ENCODE data around the gene SH2B3.

The SH2B3 gene

GRCh38 chr12:111437816-111438454 lies 32.2 kb downstream of the SH2B3 start:
- H3K4me1 ChIP-seq (ENCODE audit: control insufficient read depth in 2 of 2, insufficient read depth in 1 of 2, low read depth in 1 of 2, low read length in 2 of 2): peaks cover 0 to 7% of the 10 kb centered on the region in 2 donors
- H3K9ac ChIP-seq (ENCODE audit: low read depth, low read length, poor library complexity): no peak overlapping the region
- no peaks in the 10 kb centered on the region for H3K9me3 ChIP-seq (replicated peaks in 1 of 2; ENCODE audit: control insufficient read depth in 2 of 2, insufficient read depth in 1 of 2, low read depth in 1 of 2, low read length in 2 of 2)
- H2BK15ac ChIP-seq (ENCODE audit: low read length): no peak overlapping the region
- H2BK120ac ChIP-seq (ENCODE audit: low read depth, low read length): no peak overlapping the region
- H3K27ac ChIP-seq (replicated peaks; ENCODE audit: low read length): no peak overlapping the region
- H3K27me3 ChIP-seq (ENCODE audit: control insufficient read depth in 3 of 3, insufficient read depth in 3 of 3, low read depth in 1 of 3, low read length in 3 of 3): no peaks in the 10 kb centered on the region
- H3K36me3 ChIP-seq (replicated peaks in 1 of 2; ENCODE audit: control insufficient read depth in 2 of 2, insufficient read depth in 2 of 2, low read length in 2 of 2): peaks cover 6 to 16% of the 10 kb centered on the region in 2 donors
- peak overlapping the region; percentile 5 for H3K23ac ChIP-seq (ENCODE audit: low read depth, low read length, poor library complexity)
- no peak overlapping the region for H3K4me3 ChIP-seq (ENCODE audit: low read length in 2 of 2)
- WGBS, 2 donors (ENCODE audit: extremely low coverage in 2 of 2, insufficient read length in 2 of 2, insufficient replicate concordance in 1 of 2): no CpG with 5 or more reads among the region's 8 CpGs
- no peak overlapping the region for H2BK5ac ChIP-seq (ENCODE audit: low read length)
- no peak overlapping the region for H2AFZ ChIP-seq (ENCODE audit: low read length)
- H3K79me1 ChIP-seq (ENCODE audit: low read depth, low read length): peaks cover 7% of the 10 kb centered on the region
- no peak overlapping the region for H3K14ac ChIP-seq (ENCODE audit: low read length)
- H3K18ac ChIP-seq (ENCODE audit: low read length): peak overlapping the region; percentile 80
- no peak overlapping the region for H2BK12ac ChIP-seq (ENCODE audit: low read length)
- no peak for DNase-seq (ENCODE audit: low spot score)
- no peak overlapping the region for H3K4me2 ChIP-seq (ENCODE audit: insufficient read depth, low read length, poor library complexity, severe bottlenecking)
- H4K91ac ChIP-seq (ENCODE audit: low read depth, low read length, poor library complexity): no peak overlapping the region
- peak overlapping the region; percentile 19 for H4K8ac ChIP-seq (ENCODE audit: low read depth, low read length)
- peak overlapping the region; percentile 6 for H2AK5ac ChIP-seq (ENCODE audit: low read depth, low read length)
- no peak overlapping the region for H3K4ac ChIP-seq (ENCODE audit: low read length)

DNA sequence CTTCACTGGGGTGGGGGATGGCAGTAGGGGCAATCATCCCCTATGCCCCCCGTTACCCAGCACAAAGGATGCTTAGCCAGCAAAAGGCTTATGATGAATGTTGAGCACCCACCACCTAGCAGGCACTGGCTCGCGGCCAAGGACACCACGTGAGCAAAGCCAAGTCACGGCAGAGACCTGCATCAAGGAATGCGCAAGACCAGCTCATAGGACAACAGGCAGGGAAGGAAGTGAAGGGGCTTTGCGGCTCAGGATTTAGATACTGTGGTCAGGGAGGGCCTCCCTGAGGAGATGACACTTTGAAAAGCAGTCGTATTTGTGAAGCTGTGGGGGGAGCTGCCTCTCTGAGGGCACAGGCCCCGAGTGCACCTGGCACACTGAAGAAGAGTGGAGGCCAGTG lies 32.8 kb downstream of the SH2B3 start:
- H3K23ac ChIP-seq (ENCODE audit: low read depth, low read length, poor library complexity): peak overlapping the region; percentile 5
- H3K27me3 ChIP-seq (ENCODE audit: control insufficient read depth in 3 of 3, insufficient read depth in 3 of 3, low read depth in 1 of 3, low read length in 3 of 3): no peaks in the 10 kb centered on the region
- H3K27ac ChIP-seq (replicated peaks; ENCODE audit: low read length): no peak overlapping the region
- peak overlapping the region; percentile 80 for H3K18ac ChIP-seq (ENCODE audit: low read length)
- H3K14ac ChIP-seq (ENCODE audit: low read length): no peak overlapping the region
- WGBS, 2 donors (ENCODE audit: extremely low coverage in 2 of 2, insufficient read length in 2 of 2, insufficient replicate concordance in 1 of 2): no CpG with 5 or more reads among the region's 9 CpGs
- H2BK15ac ChIP-seq (ENCODE audit: low read length): no peak overlapping the region
- peak overlapping the region; percentile 6 for H2AK5ac ChIP-seq (ENCODE audit: low read depth, low read length)
- no peaks in the 10 kb centered on the region for H3K9me3 ChIP-seq (replicated peaks in 1 of 2; ENCODE audit: control insufficient read depth in 2 of 2, insufficient read depth in 1 of 2, low read depth in 1 of 2, low read length in 2 of 2)
- DNase-seq (ENCODE audit: low spot score): no peak
- no peak overlapping the region for H2BK12ac ChIP-seq (ENCODE audit: low read length)
- H2AFZ ChIP-seq (ENCODE audit: low read length): no peak overlapping the region
- H2BK5ac ChIP-seq (ENCODE audit: low read length): no peak overlapping the region
- H3K4ac ChIP-seq (ENCODE audit: low read length): no peak overlapping the region
- H4K91ac ChIP-seq (ENCODE audit: low read depth, low read length, poor library complexity): no peak overlapping the region
- peak overlapping the region; percentile 19 for H4K8ac ChIP-seq (ENCODE audit: low read depth, low read length)
- H3K4me3 ChIP-seq (ENCODE audit: low read length in 2 of 2): no peak overlapping the region
- H3K4me2 ChIP-seq (ENCODE audit: insufficient read depth, low read length, poor library complexity, severe bottlenecking): no peak overlapping the region
- H3K36me3 ChIP-seq (replicated peaks in 1 of 2; ENCODE audit: control insufficient read depth in 2 of 2, insufficient read depth in 2 of 2, low read length in 2 of 2): peaks cover 6 to 21% of the 10 kb centered on the region in 2 donors
- H3K9ac ChIP-seq (ENCODE audit: low read depth, low read length, poor library complexity): peak overlapping the region; percentile 65
- no peak overlapping the region for H2BK120ac ChIP-seq (ENCODE audit: low read depth, low read length)
- H3K4me1 ChIP-seq (ENCODE audit: control insufficient read depth in 2 of 2, insufficient read depth in 1 of 2, low read depth in 1 of 2, low read length in 2 of 2): peaks cover 0 to 7% of the 10 kb centered on the region in 2 donors
- peaks cover 7% of the 10 kb centered on the region for H3K79me1 ChIP-seq (ENCODE audit: low read depth, low read length)

GRCh38 chr12:111439657-111440151 lies 34.0 kb downstream of the SH2B3 start:
- H2BK12ac ChIP-seq (ENCODE audit: low read length): peak overlapping the region; percentile 4
- no CpG with 5 or more reads among the region's 5 CpGs for WGBS, 2 donors (ENCODE audit: extremely low coverage in 2 of 2, insufficient read length in 2 of 2, insufficient replicate concordance in 1 of 2)
- peak overlapping the region; percentile 10 for H3K14ac ChIP-seq (ENCODE audit: low read length)
- peak overlapping the region; percentile 49 for H2BK5ac ChIP-seq (ENCODE audit: low read length)
- DNase-seq (ENCODE audit: low spot score): no peak
- H2AK5ac ChIP-seq (ENCODE audit: low read depth, low read length): no peak overlapping the region
- no peak overlapping the region for H3K4ac ChIP-seq (ENCODE audit: low read length)
- H3K79me1 ChIP-seq (ENCODE audit: low read depth, low read length): peaks cover 7% of the 10 kb centered on the region
- no peak overlapping the region for H2AFZ ChIP-seq (ENCODE audit: low read length)
- H3K23ac ChIP-seq (ENCODE audit: low read depth, low read length, poor library complexity): peak overlapping the region; percentile 68
- H3K18ac ChIP-seq (ENCODE audit: low read length): no peak overlapping the region
- no peak overlapping the region for H3K9ac ChIP-seq (ENCODE audit: low read depth, low read length, poor library complexity)
- no peak overlapping the region for H3K4me3 ChIP-seq (ENCODE audit: low read length in 2 of 2)
- no peak overlapping the region for H3K4me2 ChIP-seq (ENCODE audit: insufficient read depth, low read length, poor library complexity, severe bottlenecking)
- H2BK120ac ChIP-seq (ENCODE audit: low read depth, low read length): no peak overlapping the region
- no peak overlapping the region for H2BK15ac ChIP-seq (ENCODE audit: low read length)
- no peaks in the 10 kb centered on the region for H3K27me3 ChIP-seq (ENCODE audit: control insufficient read depth in 3 of 3, insufficient read depth in 3 of 3, low read depth in 1 of 3, low read length in 3 of 3)
- peaks cover 9 to 32% of the 10 kb centered on the region in 2 donors for H3K36me3 ChIP-seq (replicated peaks in 1 of 2; ENCODE audit: control insufficient read depth in 2 of 2, insufficient read depth in 2 of 2, low read length in 2 of 2)
- no peaks in the 10 kb centered on the region for H3K9me3 ChIP-seq (replicated peaks in 1 of 2; ENCODE audit: control insufficient read depth in 2 of 2, insufficient read depth in 1 of 2, low read depth in 1 of 2, low read length in 2 of 2)
- no peak overlapping the region for H4K8ac ChIP-seq (ENCODE audit: low read depth, low read length)
- H4K91ac ChIP-seq (ENCODE audit: low read depth, low read length, poor library complexity): no peak overlapping the region
- no peak overlapping the region for H3K27ac ChIP-seq (replicated peaks; ENCODE audit: low read length)
- peaks cover 0 to 6% of the 10 kb centered on the region in 2 donors for H3K4me1 ChIP-seq (ENCODE audit: control insufficient read depth in 2 of 2, insufficient read depth in 1 of 2, low read depth in 1 of 2, low read length in 2 of 2)

DNA sequence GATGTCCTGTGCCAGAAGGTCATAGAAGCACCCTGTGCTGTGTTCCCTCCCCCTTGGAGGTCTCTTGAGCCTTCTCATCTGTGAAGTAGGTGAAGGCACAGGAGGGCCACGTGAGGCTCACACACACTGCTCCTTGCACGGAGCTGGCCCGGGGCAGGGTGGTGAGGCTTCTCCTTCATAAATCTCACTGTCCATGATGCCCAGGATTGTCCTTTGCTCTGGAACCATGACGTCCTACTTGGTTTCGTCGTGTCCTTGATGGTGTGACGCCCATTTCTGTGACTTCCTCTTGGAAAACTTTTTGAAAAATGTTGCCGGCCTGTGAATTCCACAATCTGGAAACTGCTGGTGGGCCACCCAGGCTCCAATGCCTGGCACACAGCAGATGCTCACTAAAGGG lies 34.4 kb downstream of the SH2B3 start:
- H3K18ac ChIP-seq (ENCODE audit: low read length): no peak overlapping the region
- peaks cover 9 to 37% of the 10 kb centered on the region in 2 donors for H3K36me3 ChIP-seq (replicated peaks in 1 of 2; ENCODE audit: control insufficient read depth in 2 of 2, insufficient read depth in 2 of 2, low read length in 2 of 2)
- peak overlapping the region; percentile 10 for H3K14ac ChIP-seq (ENCODE audit: low read length)
- peaks cover 0 to 2% of the 10 kb centered on the region in 2 donors for H3K4me1 ChIP-seq (ENCODE audit: control insufficient read depth in 2 of 2, insufficient read depth in 1 of 2, low read depth in 1 of 2, low read length in 2 of 2)
- no peaks in the 10 kb centered on the region for H3K9me3 ChIP-seq (replicated peaks in 1 of 2; ENCODE audit: control insufficient read depth in 2 of 2, insufficient read depth in 1 of 2, low read depth in 1 of 2, low read length in 2 of 2)
- no peak overlapping the region for H4K91ac ChIP-seq (ENCODE audit: low read depth, low read length, poor library complexity)
- no peaks in the 10 kb centered on the region for H3K27me3 ChIP-seq (ENCODE audit: control insufficient read depth in 3 of 3, insufficient read depth in 3 of 3, low read depth in 1 of 3, low read length in 3 of 3)
- H4K8ac ChIP-seq (ENCODE audit: low read depth, low read length): no peak overlapping the region
- no peak overlapping the region for H3K4me3 ChIP-seq (ENCODE audit: low read length in 2 of 2)
- no peak overlapping the region for H3K4me2 ChIP-seq (ENCODE audit: insufficient read depth, low read length, poor library complexity, severe bottlenecking)
- peak overlapping the region; percentile 4 for H2BK12ac ChIP-seq (ENCODE audit: low read length)
- no peak overlapping the region for H2AK5ac ChIP-seq (ENCODE audit: low read depth, low read length)
- H2BK120ac ChIP-seq (ENCODE audit: low read depth, low read length): no peak overlapping the region
- no peak overlapping the region for H2AFZ ChIP-seq (ENCODE audit: low read length)
- no peak overlapping the region for H3K27ac ChIP-seq (replicated peaks; ENCODE audit: low read length)
- no CpG with 5 or more reads among the region's 8 CpGs for WGBS, 2 donors (ENCODE audit: extremely low coverage in 2 of 2, insufficient read length in 2 of 2, insufficient replicate concordance in 1 of 2)
- H2BK15ac ChIP-seq (ENCODE audit: low read length): no peak overlapping the region
- peak overlapping the region; percentile 49 for H2BK5ac ChIP-seq (ENCODE audit: low read length)
- H3K79me1 ChIP-seq (ENCODE audit: low read depth, low read length): peaks cover 7% of the 10 kb centered on the region
- DNase-seq (ENCODE audit: low spot score): no peak
- H3K4ac ChIP-seq (ENCODE audit: low read length): no peak overlapping the region
- H3K23ac ChIP-seq (ENCODE audit: low read depth, low read length, poor library complexity): peak overlapping the region; percentile 68
- peak overlapping the region; percentile 66 for H3K9ac ChIP-seq (ENCODE audit: low read depth, low read length, poor library complexity)

Measured in neuronal stem cell (in vitro differentiated cells).